PC-9 (cell line): ENCODE measurements around the gene SLC7A6. TPM values are rescaled to one million over a fixed set of nuclear protein-coding genes. Genes with fewer than 3 reads are reported as not detected.

Experiments used
- BruUV-seq: library from RNA; stranded (reverse); fragments of 400-500 nt; replicated peaks from 2 replicates; lab custom pipeline; 2021; lab: Mats Ljungman, UMichigan
- CTCF ChIA-PET: fragments of 300-600 bp; sonication (Branson Sonifier 250); formaldehyde crosslinking; loops from one replicate; lab custom pipeline; 2022; ENCODE audit warnings: antibody characterized with exemption; lab: Charles Lee
- POLR2A ChIA-PET: fragments of 300-600 bp; sonication (Branson Sonifier 250); formaldehyde crosslinking; loops from one replicate; lab custom pipeline; 2022; ENCODE audit warnings: antibody characterized with exemption; ENCODE audit not compliant: unreplicated experiment; lab: Charles Lee
- DNase-seq, 2 experiments: peaks; one replicate each; pipeline versions ENCODE4 v3.0.0 to v3.0.0-alpha.2; 2015 to 2022; ENCODE audit warnings: mixed read lengths in 1 of 2
- H2AFZ ChIP-seq: fragments of 200-600 bp; sonication (generic); 2 replicates; pipeline ENCODE4 v1.8.1; 2017; ENCODE audit warnings: antibody characterized with exemption
- H3F3A ChIP-seq: fragments of 200-600 bp; sonication (generic); 2 replicates; pipeline ENCODE4 v1.8.1; 2017; ENCODE audit warnings: antibody characterized with exemption, mild to moderate bottlenecking, low read depth; ENCODE audit not compliant: insufficient read depth
- H3K27ac ChIP-seq: fragments of 200-600 bp; sonication (generic); 2 replicates; pipeline ENCODE4 v1.6.1; 2016; ENCODE audit warnings: mixed run types
- H3K27me3 ChIP-seq: fragments of 200-600 bp; sonication (generic); 2 replicates; pipeline ENCODE4 v1.6.1; 2016; ENCODE audit warnings: low read depth, mixed run types; ENCODE audit not compliant: insufficient read depth
- H3K36me3 ChIP-seq: fragments of 200-600 bp; sonication (generic); 2 replicates; pipeline ENCODE4 v1.6.1; 2016; ENCODE audit warnings: low read depth, mixed run types
- H3K4me1 ChIP-seq: fragments of 200-600 bp; sonication (generic); replicated peaks from 2 replicates; pipeline ENCODE4 v1.6.1; 2016; ENCODE audit warnings: mixed run types; ENCODE audit not compliant: insufficient read depth
- H3K4me2 ChIP-seq: fragments of 200-600 bp; sonication (generic); 2 replicates; pipeline ENCODE4 v1.6.1; 2017; ENCODE audit warnings: mixed run types
- H3K4me3 ChIP-seq: fragments of 200-600 bp; sonication (generic); 2 replicates; pipeline ENCODE4 v1.6.1; 2016; ENCODE audit warnings: mixed run types
- H3K79me2 ChIP-seq: fragments of 200-600 bp; sonication (generic); 2 replicates; pipeline ENCODE4 v1.6.1; 2017; ENCODE audit warnings: low read depth, mixed run types
- H3K9me2 ChIP-seq: fragments of 200-600 bp; sonication (generic); 2 replicates; pipeline ENCODE4 v1.8.1; 2017; ENCODE audit warnings: mild to moderate bottlenecking; ENCODE audit not compliant: insufficient read depth
- H3K9me3 ChIP-seq: fragments of 200-600 bp; sonication (generic); 2 replicates; pipeline ENCODE4 v1.8.1; 2016; ENCODE audit warnings: low read depth; ENCODE audit not compliant: insufficient read depth
- H4K20me1 ChIP-seq: fragments of 200-600 bp; sonication (generic); 2 replicates; pipeline ENCODE4 v1.8.1; 2017; ENCODE audit not compliant: insufficient read depth
- EZH2 ChIP-seq: fragments of 200-600 bp; sonication (generic); IDR thresholded peaks from 2 replicates; pipeline ENCODE4 v1.8.0; 2017; ENCODE audit warnings: antibody characterized with exemption, low read depth
- intact Hi-C: fragments of 100-400 bp; cut with micrococcal nuclease; formaldehyde crosslinking; loops from one replicate; pipeline ENCODE4 v1.10.0; 2022; ENCODE audit not compliant: unreplicated experiment
- total RNA-seq: library from RNA; stranded (reverse); gene quantifications from 2 replicates; pipeline ENCODE4 v1.2.3, GENCODE V29; 2021
- TF ChIP-seq, protein P1 (sequence below): fragments of 200-600 bp; sonication (generic); conservative IDR thresholded peaks from 2 replicates; pipeline ENCODE4 v1.6.1; 2017; ENCODE audit warnings: mixed run types, antibody characterized with exemption, mild to moderate bottlenecking, moderate library complexity

SLC7A6 gene
- total RNA-seq, 1 experiment from 2014 or later = 44.7 TPM

DNA sequence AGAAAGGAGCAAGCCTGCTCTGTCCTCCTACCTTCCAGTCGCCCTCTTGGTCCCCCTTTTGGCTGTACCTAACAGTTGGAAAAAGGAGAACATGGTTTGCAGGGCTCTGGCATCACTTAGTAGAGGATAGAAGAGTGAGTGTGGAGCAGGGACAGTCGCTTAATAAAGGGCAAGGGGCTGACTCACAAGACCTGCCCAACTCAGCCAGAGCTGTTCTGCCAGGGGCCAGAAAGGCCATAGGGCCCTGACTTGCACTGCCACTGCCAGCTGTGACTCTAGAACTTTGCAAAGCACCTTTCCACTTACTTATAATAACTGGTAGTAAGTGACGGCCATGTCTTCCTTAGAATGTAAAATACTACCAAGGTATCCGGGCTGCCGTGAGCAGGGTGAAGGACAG lies 60.0 kb downstream of the SLC7A6 start:
- H3K36me3 ChIP-seq = 0 out of 2 replicates have a peak, but pooled peaks cover 6% of the 10 kb centered on the region
- no peaks in the 10 kb centered on the region for H3K9me3 ChIP-seq
- POLR2A ChIA-PET = no interaction called here
- no peaks in the 10 kb centered on the region for H3K79me2 ChIP-seq
- intact Hi-C loops = no loop called here
- H3K9me2 ChIP-seq = no peaks in the 10 kb centered on the region
- BruUV-seq = no TSS peak
- H2AFZ ChIP-seq = no peak overlapping the region
- TF ChIP-seq EZH2 = no peak
- TF ChIP-seq, protein P1, sequence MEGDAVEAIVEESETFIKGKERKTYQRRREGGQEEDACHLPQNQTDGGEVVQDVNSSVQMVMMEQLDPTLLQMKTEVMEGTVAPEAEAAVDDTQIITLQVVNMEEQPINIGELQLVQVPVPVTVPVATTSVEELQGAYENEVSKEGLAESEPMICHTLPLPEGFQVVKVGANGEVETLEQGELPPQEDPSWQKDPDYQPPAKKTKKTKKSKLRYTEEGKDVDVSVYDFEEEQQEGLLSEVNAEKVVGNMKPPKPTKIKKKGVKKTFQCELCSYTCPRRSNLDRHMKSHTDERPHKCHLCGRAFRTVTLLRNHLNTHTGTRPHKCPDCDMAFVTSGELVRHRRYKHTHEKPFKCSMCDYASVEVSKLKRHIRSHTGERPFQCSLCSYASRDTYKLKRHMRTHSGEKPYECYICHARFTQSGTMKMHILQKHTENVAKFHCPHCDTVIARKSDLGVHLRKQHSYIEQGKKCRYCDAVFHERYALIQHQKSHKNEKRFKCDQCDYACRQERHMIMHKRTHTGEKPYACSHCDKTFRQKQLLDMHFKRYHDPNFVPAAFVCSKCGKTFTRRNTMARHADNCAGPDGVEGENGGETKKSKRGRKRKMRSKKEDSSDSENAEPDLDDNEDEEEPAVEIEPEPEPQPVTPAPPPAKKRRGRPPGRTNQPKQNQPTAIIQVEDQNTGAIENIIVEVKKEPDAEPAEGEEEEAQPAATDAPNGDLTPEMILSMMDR = no peak
- H3K4me1 ChIP-seq = peaks cover 6% of the 10 kb centered on the region
- H3K4me2 ChIP-seq = no peak overlapping the region
- CTCF ChIA-PET = no interaction called here
- no peak overlapping the region for H3K27ac ChIP-seq
- no peak for DNase-seq
- peaks cover 6% of the 10 kb centered on the region; the same call in 1 of the 2 replicates for H3F3A ChIP-seq
- H4K20me1 ChIP-seq = no peaks in the 10 kb centered on the region
- H3K27me3 ChIP-seq = no peaks in the 10 kb centered on the region
- no peak overlapping the region for H3K4me3 ChIP-seq

DNA sequence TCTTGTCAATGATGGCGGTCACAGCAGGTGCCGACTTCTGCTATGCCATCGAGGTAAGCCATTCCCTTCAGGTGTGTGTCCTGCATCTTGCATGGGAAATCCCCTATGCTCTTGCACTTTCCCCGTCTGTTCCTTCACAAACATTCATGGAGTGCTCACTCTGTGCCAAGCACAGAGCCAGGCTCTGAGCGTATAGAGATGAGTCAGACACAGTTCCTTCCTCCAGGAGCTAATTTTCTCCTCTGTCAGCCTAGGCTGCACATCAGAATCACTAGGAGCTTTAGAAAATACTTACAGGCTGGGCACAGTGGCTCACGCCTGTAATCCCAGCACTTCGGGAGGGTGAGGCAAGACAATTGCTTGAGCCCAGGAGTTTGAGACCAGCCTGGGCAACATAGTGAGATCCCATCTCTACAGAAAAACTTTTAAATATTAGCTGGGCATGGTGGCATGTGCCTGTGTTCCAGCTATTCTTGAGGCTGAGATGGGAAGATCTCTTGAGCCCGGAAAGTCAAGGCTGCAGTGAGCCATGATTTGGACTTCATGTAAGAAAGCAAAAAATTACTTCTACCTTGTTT lies 60.5 kb downstream of the SLC7A6 start:
- Histone ChIP-seq H3K27me3 (no peaks in the 10 kb centered on the region), H3K9me3 (no peaks in the 10 kb centered on the region), H3K27ac (no peak overlapping the region), H3K4me3 (no peak overlapping the region), H3K4me2 (no peak overlapping the region), H3F3A (peaks cover 6% of the 10 kb centered on the region; the same call in 1 of the 2 replicates), H3K4me1 (peaks cover 6% of the 10 kb centered on the region), H2AFZ (no peak overlapping the region), H4K20me1 (no peaks in the 10 kb centered on the region), H3K9me2 (no peaks in the 10 kb centered on the region), H3K36me3 (0 out of 2 replicates have a peak, but pooled peaks cover 6% of the 10 kb centered on the region), H3K79me2 (no peaks in the 10 kb centered on the region)
- DNase-seq = no peak
- TF ChIP-seq, protein P1 = no peak
- TF ChIP-seq EZH2 = no peak
- POLR2A ChIA-PET = interaction anchor here (0.6 kb wide), 1 partner anchor 240 kb away, joined by 7 read pairs; the partner anchor contains the start of gene NFATC3
- intact Hi-C loops = no loop called here
- no TSS peak for BruUV-seq
- CTCF ChIA-PET = no interaction called here

DNA sequence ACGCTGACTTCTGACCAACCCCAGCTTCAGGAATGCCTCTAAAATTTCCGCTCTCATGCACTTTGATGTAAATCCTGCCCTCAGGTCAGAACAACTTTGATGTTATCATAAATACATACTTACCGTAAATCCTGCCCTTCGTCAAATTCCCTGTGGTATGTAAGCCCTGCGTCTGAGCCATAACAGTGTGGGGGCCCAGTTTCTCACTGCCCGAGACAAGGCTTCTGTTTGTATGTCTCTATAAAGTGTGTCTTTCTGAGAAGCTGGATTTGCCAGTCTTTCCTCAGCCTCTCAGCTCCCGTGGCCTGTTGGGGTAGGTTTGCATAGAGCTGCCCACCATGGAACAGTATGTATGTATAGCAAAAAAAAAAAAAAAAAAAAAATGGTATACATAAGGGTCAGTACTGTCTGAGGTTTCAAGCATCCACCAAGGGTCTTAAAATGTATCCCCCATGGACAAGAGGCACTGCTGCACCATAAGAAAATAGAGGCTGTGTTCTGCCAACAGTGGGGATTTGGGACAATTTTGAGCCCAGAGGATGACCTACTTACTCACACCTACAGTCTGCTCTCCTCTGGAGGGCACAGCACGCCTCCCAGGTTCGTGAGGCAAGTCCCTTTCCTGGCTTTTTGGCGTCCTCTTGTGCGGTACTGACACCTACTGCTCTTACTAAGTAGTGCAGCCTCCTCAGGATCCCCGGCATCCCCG lies 64.0 kb downstream of the SLC7A6 start:
- no TSS peak for BruUV-seq

More for the DNA sequence above, 64.0 kb downstream of the SLC7A6 start:
- TF ChIP-seq EZH2 = no peak
- TF ChIP-seq, protein P1 = peak; percentile 91
- Histone ChIP-seq H3K79me2 (no peaks in the 10 kb centered on the region), H3K27ac (0 out of 2 replicates have a peak overlapping the region, but pooled peaks have one; percentile 25), H3K9me3 (no peaks in the 10 kb centered on the region), H2AFZ (no peak overlapping the region), H3K4me2 (peak overlapping the region; percentile 41; the same call in 1 of the 2 replicates), H3F3A (peaks cover 6% of the 10 kb centered on the region; the same call in 1 of the 2 replicates), H3K36me3 (0 out of 2 replicates have a peak, but pooled peaks cover 6% of the 10 kb centered on the region), H3K4me3 (no peak overlapping the region), H4K20me1 (no peaks in the 10 kb centered on the region), H3K4me1 (peaks cover 6% of the 10 kb centered on the region), H3K27me3 (no peaks in the 10 kb centered on the region), H3K9me2 (no peaks in the 10 kb centered on the region)
- CTCF ChIA-PET = interaction anchor here (0.6 to 1.0 kb wide), 5 partner anchors 64 to 777 kb away, joined by 4 to 12 read pairs (median 9); partner anchors contain the start of genes HAS3 and SLC7A6
- intact Hi-C loops = loop anchor here (1.0 to 2.0 kb wide), 4 partner anchors 63 to 807 kb away; no protein-coding TSS in a partner anchor
- DNase-seq = peak; percentile 75 to 88
- POLR2A ChIA-PET = interaction anchor here (0.5 to 0.8 kb wide), 4 partner anchors 9 to 807 kb away, joined by 3 to 4 read pairs (median 4); no protein-coding TSS in a partner anchor
